ENCODE measurements around the gene KCNJ9.
A peak's percentile ranks its signal among the peaks of the same experiment; 100 is the strongest.
"Not testable (repeated sequence)": the region's sequence is repeated elsewhere in the genome, so short reads cannot be mapped to it uniquely, and the experiment has no call there.

Gene KCNJ9

GRCh38 chr1:160108888-160109662, 27.7 kb downstream of the KCNJ9 start:
- no peak overlapping the region for H3K9ac ChIP-seq (ENCODE audit: low read length)
- no CpG with 5 or more reads among the region's 6 CpGs for WGBS (ENCODE audit: extremely low coverage, insufficient coverage, insufficient read length)
- H3K9me3 ChIP-seq (ENCODE audit: insufficient read depth, low read depth, low read length) = peaks cover 3% of the 10 kb centered on the region

GRCh38 chr1:160109686-160110085, 28.3 kb downstream of the KCNJ9 start:
- no peak overlapping the region for H2BK12ac ChIP-seq (ENCODE audit: low read length)
- H4K91ac ChIP-seq (ENCODE audit: low read depth, low read length) = no peak overlapping the region
- no peak overlapping the region for H2BK120ac ChIP-seq (ENCODE audit: insufficient read depth, low read length, poor library complexity)
- no peak overlapping the region for H3K23ac ChIP-seq (ENCODE audit: low read length)
- peaks cover 0 to 4% of the 10 kb centered on the region in 2 experiments for H3K4me1 ChIP-seq (ENCODE audit: control insufficient read depth in 1 of 2, insufficient read depth in 2 of 2, low read length in 2 of 2)
- H3K4me3 ChIP-seq (ENCODE audit: low read depth, low read length) = no peak overlapping the region
- H3K27ac ChIP-seq (ENCODE audit: low read depth, low read length) = no peak overlapping the region
- H4K8ac ChIP-seq (ENCODE audit: low read depth, low read length) = no peak overlapping the region
- H2AK5ac ChIP-seq (ENCODE audit: low read length) = no peak overlapping the region
- no peak overlapping the region for H3K14ac ChIP-seq (ENCODE audit: low read length)
- no peak overlapping the region for H3K18ac ChIP-seq (ENCODE audit: low read length)
- H3K4me2 ChIP-seq (ENCODE audit: low read length) = no peak overlapping the region
- peaks cover 3% of the 10 kb centered on the region for H3K9me3 ChIP-seq (ENCODE audit: insufficient read depth, low read depth, low read length)
- no peak overlapping the region for H3K9ac ChIP-seq (ENCODE audit: low read length)
- no peaks in the 10 kb centered on the region for H3K36me3 ChIP-seq (ENCODE audit: control insufficient read depth in 1 of 2, insufficient read depth in 2 of 2, low read length in 2 of 2)
- no peak overlapping the region for H4K12ac ChIP-seq (ENCODE audit: low read depth, low read length)
- H3K79me1 ChIP-seq (ENCODE audit: low read length) = no peaks in the 10 kb centered on the region
- H3K27me3 ChIP-seq (ENCODE audit: insufficient read depth, low read length) = no peaks in the 10 kb centered on the region
- no peak for DNase-seq
- no CpG with 5 or more reads among the region's 4 CpGs for WGBS (ENCODE audit: extremely low coverage, insufficient coverage, insufficient read length)
- no peak overlapping the region for H2BK5ac ChIP-seq (ENCODE audit: low read depth, low read length, poor library complexity)
- no peak overlapping the region for H3K4ac ChIP-seq (ENCODE audit: low read depth, low read length)
- H3K79me2 ChIP-seq (ENCODE audit: control insufficient read depth, insufficient read depth, low read length, poor library complexity) = no peaks in the 10 kb centered on the region
- no peak overlapping the region for H2AFZ ChIP-seq (ENCODE audit: insufficient read depth, low read length, poor library complexity)

More at GRCh38 chr1:160108888-160109662, 27.7 kb downstream of the KCNJ9 start:
- H3K36me3 ChIP-seq (ENCODE audit: control insufficient read depth in 1 of 2, insufficient read depth in 2 of 2, low read length in 2 of 2) = no peaks in the 10 kb centered on the region
- H4K8ac ChIP-seq (ENCODE audit: low read depth, low read length) = no peak overlapping the region
- no peak overlapping the region for H3K4me3 ChIP-seq (ENCODE audit: low read depth, low read length)
- H3K14ac ChIP-seq (ENCODE audit: low read length) = no peak overlapping the region
- no peak overlapping the region for H3K4me2 ChIP-seq (ENCODE audit: low read length)
- H3K4me1 ChIP-seq (ENCODE audit: control insufficient read depth in 1 of 2, insufficient read depth in 2 of 2, low read length in 2 of 2) = peaks cover 0 to 4% of the 10 kb centered on the region in 2 experiments
- H2BK12ac ChIP-seq (ENCODE audit: low read length) = no peak overlapping the region
- no peak overlapping the region for H3K23ac ChIP-seq (ENCODE audit: low read length)
- no peak overlapping the region for H4K12ac ChIP-seq (ENCODE audit: low read depth, low read length)
- H3K27ac ChIP-seq (ENCODE audit: low read depth, low read length) = no peak overlapping the region
- H3K4ac ChIP-seq (ENCODE audit: low read depth, low read length) = no peak overlapping the region
- H2AFZ ChIP-seq (ENCODE audit: insufficient read depth, low read length, poor library complexity) = peak overlapping the region; percentile 3
- H2BK120ac ChIP-seq (ENCODE audit: insufficient read depth, low read length, poor library complexity) = no peak overlapping the region
- H4K91ac ChIP-seq (ENCODE audit: low read depth, low read length) = no peak overlapping the region
- H3K27me3 ChIP-seq (ENCODE audit: insufficient read depth, low read length) = no peaks in the 10 kb centered on the region
- no peak overlapping the region for H3K18ac ChIP-seq (ENCODE audit: low read length)
- DNase-seq = peak in 1 of 2 donors; percentile 62
- no peaks in the 10 kb centered on the region for H3K79me2 ChIP-seq (ENCODE audit: control insufficient read depth, insufficient read depth, low read length, poor library complexity)
- H2BK5ac ChIP-seq (ENCODE audit: low read depth, low read length, poor library complexity) = no peak overlapping the region
- H3K79me1 ChIP-seq (ENCODE audit: low read length) = no peaks in the 10 kb centered on the region
- no peak overlapping the region for H2AK5ac ChIP-seq (ENCODE audit: low read length)

DNA sequence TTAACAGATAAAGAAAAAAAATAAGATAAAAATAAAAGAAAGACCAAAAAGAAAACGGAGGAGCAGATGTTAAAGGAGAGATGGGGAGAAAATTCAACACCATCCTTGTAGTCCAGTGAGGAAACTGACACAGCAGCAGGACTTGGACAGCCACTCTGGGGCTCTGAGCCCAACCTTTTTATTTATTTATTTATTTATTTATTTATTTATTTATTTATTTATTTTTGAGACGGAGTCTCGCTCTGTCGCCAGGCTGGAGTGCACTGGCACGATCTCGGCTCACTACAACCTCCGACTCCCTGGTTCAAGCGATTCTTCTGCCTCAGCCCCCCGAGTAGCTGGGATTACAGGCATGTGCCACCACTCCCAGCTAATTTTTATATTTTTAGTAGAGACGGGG, 30.1 kb downstream of the KCNJ9 start:
- not testable (repeated sequence) for H3K4me3 ChIP-seq (ENCODE audit: low read depth, low read length); DNase-seq

DNA sequence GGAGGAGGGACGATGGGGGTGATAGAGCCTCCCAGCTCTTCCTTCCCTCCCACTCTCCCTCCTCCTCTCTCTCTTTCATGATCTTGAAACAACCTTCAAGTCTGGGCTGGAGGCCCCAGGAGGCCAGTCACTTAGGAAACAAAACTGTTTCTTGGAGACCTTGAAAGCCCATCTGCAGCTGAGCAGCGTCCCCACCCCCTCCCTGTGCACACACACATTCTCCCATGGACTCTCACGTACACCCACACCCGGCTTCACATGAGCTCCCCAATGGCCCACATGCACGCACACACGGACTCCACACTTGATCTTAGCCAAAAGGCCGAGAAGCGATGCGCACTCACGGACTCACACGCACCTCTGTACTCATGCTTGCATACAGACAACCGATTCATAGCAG, 31.0 kb downstream of the KCNJ9 start:
- Histone ChIP-seq H2AK5ac (ENCODE audit: low read length) (no peak overlapping the region), H3K9me3 (ENCODE audit: insufficient read depth, low read depth, low read length) (peaks cover 3% of the 10 kb centered on the region), H3K18ac (ENCODE audit: low read length) (no peak overlapping the region), H2BK120ac (ENCODE audit: insufficient read depth, low read length, poor library complexity) (no peak overlapping the region), H3K9ac (ENCODE audit: low read length) (no peak overlapping the region), H3K79me1 (ENCODE audit: low read length) (no peaks in the 10 kb centered on the region), H4K91ac (ENCODE audit: low read depth, low read length) (no peak overlapping the region), H4K8ac (ENCODE audit: low read depth, low read length) (no peak overlapping the region), H4K12ac (ENCODE audit: low read depth, low read length) (no peak overlapping the region), H3K23ac (ENCODE audit: low read length) (no peak overlapping the region), H3K27me3 (ENCODE audit: insufficient read depth, low read length) (no peaks in the 10 kb centered on the region), H3K79me2 (ENCODE audit: control insufficient read depth, insufficient read depth, low read length, poor library complexity) (no peaks in the 10 kb centered on the region), H3K36me3 (ENCODE audit: control insufficient read depth in 1 of 2, insufficient read depth in 2 of 2, low read length in 2 of 2) (no peaks in the 10 kb centered on the region), H3K4me3 (ENCODE audit: low read depth, low read length) (no peak overlapping the region), H3K14ac (ENCODE audit: low read length) (no peak overlapping the region), H2AFZ (ENCODE audit: insufficient read depth, low read length, poor library complexity) (no peak overlapping the region), H3K4me2 (ENCODE audit: low read length) (no peak overlapping the region), H2BK12ac (ENCODE audit: low read length) (no peak overlapping the region), H3K4ac (ENCODE audit: low read depth, low read length) (no peak overlapping the region), H2BK5ac (ENCODE audit: low read depth, low read length, poor library complexity) (no peak overlapping the region), H3K4me1 (ENCODE audit: control insufficient read depth in 1 of 2, insufficient read depth in 2 of 2, low read length in 2 of 2) (peaks cover 0 to 1% of the 10 kb centered on the region in 2 experiments), H3K27ac (ENCODE audit: low read depth, low read length) (no peak overlapping the region)
- DNase-seq = no peak
- WGBS (ENCODE audit: extremely low coverage, insufficient coverage, insufficient read length) = no CpG with 5 or more reads among the region's 12 CpGs

More for the DNA sequence above, 30.1 kb downstream of the KCNJ9 start:
- not testable (repeated sequence) for H3K14ac ChIP-seq (ENCODE audit: low read length); H3K27me3 ChIP-seq (ENCODE audit: insufficient read depth, low read length); H4K12ac ChIP-seq (ENCODE audit: low read depth, low read length); H2BK5ac ChIP-seq (ENCODE audit: low read depth, low read length, poor library complexity); H3K9me3 ChIP-seq (ENCODE audit: insufficient read depth, low read depth, low read length); H3K79me2 ChIP-seq (ENCODE audit: control insufficient read depth, insufficient read depth, low read length, poor library complexity); H3K4me2 ChIP-seq (ENCODE audit: low read length); H3K27ac ChIP-seq (ENCODE audit: low read depth, low read length); H2BK12ac ChIP-seq (ENCODE audit: low read length); H2AK5ac ChIP-seq (ENCODE audit: low read length); H3K4me1 ChIP-seq (ENCODE audit: control insufficient read depth in 1 of 2, insufficient read depth in 2 of 2, low read length in 2 of 2); H3K36me3 ChIP-seq (ENCODE audit: control insufficient read depth in 1 of 2, insufficient read depth in 2 of 2, low read length in 2 of 2); H3K79me1 ChIP-seq (ENCODE audit: low read length); H3K4ac ChIP-seq (ENCODE audit: low read depth, low read length); H2BK120ac ChIP-seq (ENCODE audit: insufficient read depth, low read length, poor library complexity); H3K9ac ChIP-seq (ENCODE audit: low read length); H2AFZ ChIP-seq (ENCODE audit: insufficient read depth, low read length, poor library complexity); H3K18ac ChIP-seq (ENCODE audit: low read length); H3K23ac ChIP-seq (ENCODE audit: low read length); H4K8ac ChIP-seq (ENCODE audit: low read depth, low read length); H4K91ac ChIP-seq (ENCODE audit: low read depth, low read length)
- WGBS (ENCODE audit: extremely low coverage, insufficient coverage, insufficient read length) = no CpG with 5 or more reads among the region's 10 CpGs

Measured in trophoblast cell (in vitro differentiated cells and primary cell).